Immature natural killer cell (primary cell): Measurements from ENCODE around the gene RTF2. TPM values are rescaled to one million over a fixed set of nuclear protein-coding genes. Genes with fewer than 3 reads are reported as not detected.
"Not testable (repeated sequence)": the region's sequence is repeated elsewhere in the genome, so short reads cannot be mapped to it uniquely, and the experiment has no call there.

ENCODE experiments used
- DNase-seq, 3 donors: peaks; one replicate each; pipeline ENCODE4 v3.0.0; 2022; ENCODE audit warnings: mixed read lengths in 1 of 3
- H3K27ac Mint-ChIP-seq, 6 donors: one replicate each; pipeline ENCODE4 v1.8.0; 2020; ENCODE audit warnings: mixed read lengths in 6 of 6, mild to moderate bottlenecking in 5 of 6, inconsistent platforms in 4 of 6, moderate library complexity in 3 of 6
- H3K27me3 Mint-ChIP-seq, 3 donors: one replicate each; pipeline ENCODE4 v1.8.0; 2020 to 2021; ENCODE audit warnings: low read depth in 3 of 3, mild to moderate bottlenecking in 3 of 3, mixed read lengths in 3 of 3, moderate library complexity in 3 of 3, inconsistent platforms in 1 of 3
- H3K36me3 Mint-ChIP-seq, 3 donors: one replicate each; pipeline ENCODE4 v1.8.0; 2020; ENCODE audit warnings: mixed read lengths in 3 of 3, inconsistent platforms in 2 of 3, mild to moderate bottlenecking in 2 of 3
- H3K4me1 Mint-ChIP-seq, 2 donors: one replicate each; pipeline ENCODE4 v1.8.0; 2020; ENCODE audit warnings: inconsistent platforms in 2 of 2, mild to moderate bottlenecking in 2 of 2, mixed read lengths in 2 of 2, moderate library complexity in 1 of 2
- H3K4me3 Mint-ChIP-seq, 5 donors: one replicate each; pipeline ENCODE4 v1.8.0; 2020; ENCODE audit warnings: mild to moderate bottlenecking in 5 of 5, mixed read lengths in 5 of 5, inconsistent platforms in 3 of 5, moderate library complexity in 3 of 5
- H3K9me3 Mint-ChIP-seq, 6 donors: one replicate each; pipeline ENCODE4 v1.8.0; 2020; ENCODE audit warnings: mild to moderate bottlenecking in 6 of 6, mixed read lengths in 6 of 6, inconsistent platforms in 4 of 6, moderate library complexity in 3 of 6
- polyA plus RNA-seq, 3 donors: library from polyadenylated mRNA; unstranded; fragments of 300-500 nt; fragmentation: Illumina TruSeq; gene quantifications; one replicate each; pipeline ENCODE4 v1.2.3, GENCODE V29; 2021

RTF2 gene
- polyA plus RNA-seq, 3 donors from 2014 or later, result 155 to 163 (median 161) TPM

DNA sequence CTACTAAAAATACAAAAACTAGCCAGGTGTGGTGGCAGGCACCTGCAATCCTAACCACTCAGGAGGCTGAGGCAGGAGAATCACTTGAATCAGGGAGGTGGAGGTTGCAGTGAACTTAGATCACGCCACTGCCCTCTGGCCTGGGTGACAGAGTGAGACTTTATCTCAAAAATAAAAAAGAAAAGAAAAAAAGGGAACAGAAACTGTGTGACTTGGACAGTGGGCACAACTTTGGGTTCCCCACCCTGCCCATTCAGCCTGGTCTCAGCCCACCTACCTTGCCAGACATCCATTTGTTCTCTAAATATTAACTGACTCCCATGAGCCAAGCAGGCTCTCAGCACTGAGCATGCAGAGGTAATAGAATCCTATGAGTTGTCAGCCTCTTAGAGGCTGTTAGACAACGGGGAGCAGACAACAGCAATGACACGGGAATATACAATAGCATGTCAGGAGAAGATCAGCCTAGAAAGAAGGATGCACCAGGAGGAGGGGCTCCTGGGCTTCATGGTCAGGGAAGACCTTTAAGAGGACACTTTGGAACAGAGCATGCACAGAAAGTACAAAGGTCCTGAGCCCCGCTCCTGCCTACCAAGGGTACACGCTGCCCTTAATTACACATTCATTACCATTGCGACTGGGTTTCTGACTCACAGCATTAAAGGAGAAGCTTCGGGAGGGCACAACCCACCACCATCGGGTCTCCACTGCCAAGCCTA is 84.6 kb downstream of the RTF2 start:
- Mint-ChIP-seq H3K4me1 (no peaks in the 10 kb centered on the region), H3K27me3 (peaks cover 0 to 4% (median 2%) of the 10 kb centered on the region in 3 donors), H3K9me3 (no peaks in the 10 kb centered on the region), H3K4me3 (no peak overlapping the region), H3K36me3 (no peaks in the 10 kb centered on the region), H3K27ac (no peak overlapping the region)
- DNase-seq, result no peak

- DNase-seq, result no peak
- Mint-ChIP-seq H3K27ac (no peak overlapping the region), H3K9me3 (no peaks in the 10 kb centered on the region), H3K27me3 (peaks cover 3 to 7% (median 4%) of the 10 kb centered on the region in 3 donors), H3K36me3 (no peaks in the 10 kb centered on the region), H3K4me1 (no peaks in the 10 kb centered on the region), H3K4me3 (no peak overlapping the region)
Observed at GRCh38 chr20:56554869-56555268, 86.4 kb downstream of the RTF2 start.

DNA sequence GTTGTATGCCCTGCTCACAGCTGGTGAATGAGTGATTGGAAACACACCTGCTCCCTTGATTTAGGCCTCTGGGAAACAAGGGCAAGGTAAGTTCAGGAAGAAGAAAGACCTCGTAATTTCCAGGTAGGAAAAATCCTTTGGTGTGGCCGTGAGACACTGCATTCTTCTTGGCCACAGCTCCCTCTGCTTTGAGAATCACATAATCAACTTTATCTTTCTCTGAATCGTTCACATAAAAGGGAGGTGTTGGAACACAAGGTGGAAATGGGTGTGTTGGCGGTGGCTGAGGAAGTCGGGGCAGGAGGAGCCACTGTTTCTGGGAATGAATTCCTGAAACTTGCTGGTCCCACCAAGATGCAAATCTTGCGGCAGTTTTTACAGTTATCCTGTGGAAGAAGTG is 90.5 kb downstream of the RTF2 start:
- DNase-seq, result no peak
- Mint-ChIP-seq H3K27me3 (peaks cover 0 to 5% (median 3%) of the 10 kb centered on the region in 3 donors), H3K36me3 (no peaks in the 10 kb centered on the region), H3K9me3 (no peaks in the 10 kb centered on the region), H3K4me3 (no peak overlapping the region), H3K27ac (no peak overlapping the region), H3K4me1 (no peaks in the 10 kb centered on the region)

- H3K27me3 Mint-ChIP-seq, H3K4me3 Mint-ChIP-seq, H3K27ac Mint-ChIP-seq, H3K36me3 Mint-ChIP-seq, H3K9me3 Mint-ChIP-seq, H3K4me1 Mint-ChIP-seq, DNase-seq: not testable (repeated sequence)
Observed at GRCh38 chr20:56564526-56564925, 96.1 kb downstream of the RTF2 start.

DNA sequence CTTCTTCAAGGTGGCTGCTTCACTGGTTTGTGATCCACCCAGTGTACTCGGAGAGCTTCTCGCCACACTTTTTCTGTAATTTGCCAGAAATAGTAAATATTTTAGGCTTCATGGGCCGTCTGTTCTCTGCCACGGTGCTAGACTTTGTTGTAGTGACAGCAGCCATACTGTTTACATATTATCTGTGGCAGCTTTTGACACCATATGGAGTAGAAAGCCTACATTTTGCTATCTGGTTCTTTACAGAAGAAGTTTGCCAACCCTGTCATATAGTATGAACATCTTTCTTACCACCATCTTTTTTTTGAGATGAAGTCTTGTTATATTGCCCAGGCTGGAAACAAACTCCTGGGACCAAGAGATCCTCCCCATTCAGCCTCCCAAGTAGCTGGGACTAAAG is 97.1 kb downstream of the RTF2 start:
- Mint-ChIP-seq H3K4me3 (no peak overlapping the region), H3K9me3 (no peaks in the 10 kb centered on the region), H3K4me1 (no peaks in the 10 kb centered on the region), H3K27ac (no peak overlapping the region), H3K36me3 (no peaks in the 10 kb centered on the region), H3K27me3 (no peaks in the 10 kb centered on the region)
- no peak for DNase-seq

- Mint-ChIP-seq H3K9me3 (no peaks in the 10 kb centered on the region), H3K4me3 (no peak overlapping the region), H3K36me3 (no peaks in the 10 kb centered on the region), H3K27ac (no peak overlapping the region), H3K27me3 (peaks cover 0 to 3% (median 0%) of the 10 kb centered on the region in 3 donors), H3K4me1 (no peaks in the 10 kb centered on the region)
- no peak for DNase-seq
Observed at GRCh38 chr20:56566621-56567020, 98.2 kb downstream of the RTF2 start.

Other genes starting within 250 kb of the RTF2 start
- gene MC3R, start 219.9 kb upstream of the RTF2 start, polyA plus RNA-seq, result not detected
- 10 to 100 TPM; 15.2 to 29.7 (median 15.8) TPM for gene FAM210B, start 109.7 kb upstream of the RTF2 start, polyA plus RNA-seq
- gene AURKA, start 76.4 kb upstream of the RTF2 start, polyA plus RNA-seq, result 1 to 10 TPM; 1.1 to 2.2 (median 1.8) TPM
- 10 to 100 TPM; 21.2 to 42.2 (median 30.6) TPM for gene CSTF1, start 76.0 kb upstream of the RTF2 start, polyA plus RNA-seq
- gene CASS4, start 56.4 kb upstream of the RTF2 start, polyA plus RNA-seq, result 1 to 10 TPM; 3.2 to 5.5 (median 3.5) TPM
- under 1 TPM in 2 of 3 donors, not detected in 1; 0.39 to 0.57 TPM for gene FAM209A, start 56.1 kb downstream of the RTF2 start, polyA plus RNA-seq
- gene FAM209B, start 64.6 kb downstream of the RTF2 start, polyA plus RNA-seq, result under 1 TPM in 2 of 3 donors, not detected in 1; 0.56 to 0.57 TPM
- not detected for gene TFAP2C, start 160.7 kb downstream of the RTF2 start, polyA plus RNA-seq